ENCODE measurements around the gene NOP56. TPM values are rescaled to one million over a fixed set of nuclear protein-coding genes. Genes with fewer than 3 reads are reported as not detected.

The NOP56 gene
- total RNA-seq, 1 experiment from 2014 or later, result 582 TPM

GRCh38 chr20:2655331-2656116, 3.1 kb downstream of the NOP56 start:
- CTCF ChIA-PET, result no interaction called here
- DNase-seq (ENCODE audit: low read depth, low spot score), result no peak
- H3K27ac ChIP-seq (ENCODE audit: low read depth, low read length), result peak overlapping the region; percentile 31; the same call in 1 of the 2 replicates
- no peak overlapping the region for H3K4me3 ChIP-seq (replicated peaks in 1 of 2; ENCODE audit: low read depth in 1 of 2, low read length in 2 of 2)
- no peak overlapping the region for H2AFZ ChIP-seq (ENCODE audit: low read depth, low read length, poor library complexity, severe bottlenecking)
- H3K4me2 ChIP-seq (ENCODE audit: low read length), result no peak overlapping the region
- intact Hi-C loops (cut with micrococcal nuclease), result no loop called here
- H3K9ac ChIP-seq (ENCODE audit: low read length), result no peak overlapping the region
- peaks cover 73% of the 10 kb centered on the region for H3K79me2 ChIP-seq (ENCODE audit: insufficient read depth, low read length)
- no peaks in the 10 kb centered on the region for H3K9me3 ChIP-seq (ENCODE audit: control insufficient read depth in 1 of 2, insufficient read depth in 1 of 2, low read depth in 1 of 2, low read length in 2 of 2)
- H4K20me1 ChIP-seq (ENCODE audit: insufficient read depth), result peaks cover 51% of the 10 kb centered on the region; the same call in 1 of the 2 replicates
- H3K36me3 ChIP-seq (ENCODE audit: control insufficient read depth in 1 of 2, insufficient read depth in 2 of 2, low read length in 2 of 2), result peaks cover 49 to 67% of the 10 kb centered on the region in 2 experiments
- RAD21 ChIA-PET (ENCODE audit: low non-redundant PET in 1 of 2, low total read pairs in 2 of 2, uncharacterized antibody in 2 of 2, unreplicated experiment in 2 of 2), result no interaction called here
- ATAC-seq, result no peak
- BruUV-seq (replicated peaks), result no TSS peak
- H3K4me1 ChIP-seq (ENCODE audit: control insufficient read depth in 1 of 2, insufficient read depth in 2 of 2, low read length in 2 of 2), result peaks cover 8 to 21% of the 10 kb centered on the region in 2 experiments; a peak in 3 of 4 replicates
- POLR2A ChIA-PET, result interaction anchor here (1.1 to 1.4 kb wide), 2 partner anchors 9 kb away, joined by 3 to 4 read pairs; partner anchors contain the start of gene IDH3B
- H3K27me3 ChIP-seq (ENCODE audit: insufficient read depth, low read length), result no peaks in the 10 kb centered on the region
- TF ChIP-seq ATF3 (IDR thresholded peaks at IDR 0.05) (no peak), FOSL1 (IDR thresholded peaks at IDR 0.05; ENCODE audit: low read depth) (no peak), CTCF (IDR thresholded peaks at IDR 0.05 in 2 of 3, conservative IDR thresholded peaks at IDR 0.05 in 1 of 3; ENCODE audit: borderline replicate concordance in 1 of 3, insufficient read depth in 1 of 3, low read depth in 2 of 3, low read length in 2 of 3) (no peak), YY1 (IDR thresholded peaks at IDR 0.05; ENCODE audit: extremely low read depth, insufficient replicate concordance, low read depth, low read length) (no peak), ZFX (IDR thresholded peaks at IDR 0.05) (no peak), POLR2AphosphoS5 (IDR thresholded peaks at IDR 0.05; ENCODE audit: low read depth, low read length) (no peak), SRF (IDR thresholded peaks at IDR 0.05; ENCODE audit: low read depth) (no peak), ZNF274 (IDR thresholded peaks at IDR 0.05; ENCODE audit: low read depth, low read length) (no peak), SP1 (IDR thresholded peaks at IDR 0.05; ENCODE audit: low read depth) (no peak), TCF7L2 (IDR thresholded peaks at IDR 0.05; ENCODE audit: borderline replicate concordance, extremely low read depth, insufficient read depth, insufficient read length) (no peak), POLR2A (IDR thresholded peaks at IDR 0.05; ENCODE audit: borderline replicate concordance, extremely low read depth, insufficient read depth, insufficient read length) (no peak), REST (IDR thresholded peaks at IDR 0.05; ENCODE audit: low read depth) (no peak), EGR1 (IDR thresholded peaks at IDR 0.05; ENCODE audit: low read depth) (no peak), CBX3 (IDR thresholded peaks at IDR 0.05; ENCODE audit: low read depth) (no peak)
- H3K9me2 ChIP-seq (ENCODE audit: insufficient read depth), result no peaks in the 10 kb centered on the region
